MCF 10A (cell line): Measurements from ENCODE around the gene SND1. TPM values are rescaled to one million over a fixed set of nuclear protein-coding genes. Genes with fewer than 3 reads are reported as not detected.

Experiments used
- BruUV-seq: library from RNA; stranded (reverse); fragments of 400-500 nt; replicated peaks from 2 replicates; lab custom pipeline; 2021; lab: Mats Ljungman, UMichigan
- CTCF ChIA-PET: fragments of 300-600 bp; sonication (Branson Sonifier 250); formaldehyde crosslinking; extraction: SDS; loops from one replicate; lab custom pipeline; 2021; ENCODE audit warnings: antibody characterized with exemption, inconsistent platforms; lab: Yijun Ruan, JAX
- POLR2A ChIA-PET: fragments of 300-600, 350-650 bp; sonication (Branson Sonifier 250); formaldehyde crosslinking; extraction: SDS; loops from one replicate; lab custom pipeline; 2020; ENCODE audit warnings: antibody characterized with exemption, inconsistent platforms; lab: Yijun Ruan, JAX
- DNase-seq: peaks from one replicate; pipeline ENCODE4 v3.0.0-alpha.2; 2018; ENCODE audit not compliant: unreplicated experiment
- H3K27ac Mint-ChIP-seq: one replicate; pipeline ENCODE4 v1.8.0; 2022; ENCODE audit warnings: mild to moderate bottlenecking, low read depth, mixed read lengths; ENCODE audit not compliant: unreplicated experiment
- H3K27me3 Mint-ChIP-seq: one replicate; pipeline ENCODE4 v1.8.0; 2022; ENCODE audit warnings: mixed read lengths; ENCODE audit not compliant: insufficient read depth, unreplicated experiment
- H3K36me3 Mint-ChIP-seq: one replicate; pipeline ENCODE4 v1.8.0; 2022; ENCODE audit warnings: mild to moderate bottlenecking, moderate library complexity, mixed read lengths; ENCODE audit not compliant: insufficient read depth, unreplicated experiment
- H3K4me1 Mint-ChIP-seq: one replicate; pipeline ENCODE4 v1.8.0; 2022; ENCODE audit warnings: mixed read lengths; ENCODE audit not compliant: insufficient read depth, unreplicated experiment
- H3K4me3 Mint-ChIP-seq: one replicate; pipeline ENCODE4 v1.8.0; 2022; ENCODE audit warnings: mild to moderate bottlenecking, moderate library complexity, mixed read lengths; ENCODE audit not compliant: unreplicated experiment
- H3K9me3 Mint-ChIP-seq: one replicate; pipeline ENCODE4 v1.8.0; 2022; ENCODE audit warnings: mixed read lengths; ENCODE audit not compliant: unreplicated experiment
- intact Hi-C: fragments of 100-400 bp; cut with micrococcal nuclease; formaldehyde crosslinking; loops from 2 replicates; pipeline ENCODE4 v1.14.1; 2022
- total RNA-seq: library from RNA; stranded (reverse); gene quantifications from 2 replicates; pipeline ENCODE4 v1.2.3, GENCODE V29; 2022
- TF ChIP-seq, protein P1 (sequence below): fragments of 200-600 bp; IDR thresholded peaks from one replicate; pipeline ENCODE4 v1.8.0; 2022; ENCODE audit warnings: antibody characterized with exemption, mild to moderate bottlenecking; ENCODE audit not compliant: unreplicated experiment

SND1 gene
- total RNA-seq, 1 experiment from 2014 or later: 297 TPM

DNA sequence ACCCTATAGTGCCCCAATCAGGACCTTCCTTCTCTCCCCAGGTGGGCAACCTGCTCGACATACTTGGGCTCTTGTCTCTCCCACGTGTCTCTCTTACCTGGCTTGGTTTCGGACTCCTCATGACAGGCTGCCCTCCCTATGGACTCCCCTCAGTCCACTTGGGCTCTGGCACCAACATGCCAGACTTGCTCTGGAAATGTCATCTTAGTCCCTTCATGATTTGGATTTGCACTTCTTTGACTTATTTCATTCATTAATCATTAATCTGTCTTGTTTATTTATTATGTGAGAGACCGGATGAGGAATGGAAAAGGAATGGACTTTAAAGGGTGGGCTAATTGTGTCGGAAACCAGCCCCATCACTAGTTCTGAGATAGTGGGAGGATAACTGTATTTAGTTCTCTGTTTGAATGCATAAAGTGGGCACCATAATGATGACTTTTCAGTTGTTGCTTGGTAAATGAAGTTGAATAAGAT is 108.0 kb downstream of the SND1 start:
- no peak overlapping the region for H3K27ac Mint-ChIP-seq
- no TSS peak for BruUV-seq
- H3K4me1 Mint-ChIP-seq: no peaks in the 10 kb centered on the region
- no peaks in the 10 kb centered on the region for H3K27me3 Mint-ChIP-seq
- POLR2A ChIA-PET: no interaction called here
- CTCF ChIA-PET: interaction anchor here (1.4 kb wide), 1 partner anchor 52 kb away, joined by 6 read pairs; no protein-coding TSS in a partner anchor
- intact Hi-C loops: no loop called here
- peaks cover 19% of the 10 kb centered on the region for H3K36me3 Mint-ChIP-seq
- TF ChIP-seq, protein P1, sequence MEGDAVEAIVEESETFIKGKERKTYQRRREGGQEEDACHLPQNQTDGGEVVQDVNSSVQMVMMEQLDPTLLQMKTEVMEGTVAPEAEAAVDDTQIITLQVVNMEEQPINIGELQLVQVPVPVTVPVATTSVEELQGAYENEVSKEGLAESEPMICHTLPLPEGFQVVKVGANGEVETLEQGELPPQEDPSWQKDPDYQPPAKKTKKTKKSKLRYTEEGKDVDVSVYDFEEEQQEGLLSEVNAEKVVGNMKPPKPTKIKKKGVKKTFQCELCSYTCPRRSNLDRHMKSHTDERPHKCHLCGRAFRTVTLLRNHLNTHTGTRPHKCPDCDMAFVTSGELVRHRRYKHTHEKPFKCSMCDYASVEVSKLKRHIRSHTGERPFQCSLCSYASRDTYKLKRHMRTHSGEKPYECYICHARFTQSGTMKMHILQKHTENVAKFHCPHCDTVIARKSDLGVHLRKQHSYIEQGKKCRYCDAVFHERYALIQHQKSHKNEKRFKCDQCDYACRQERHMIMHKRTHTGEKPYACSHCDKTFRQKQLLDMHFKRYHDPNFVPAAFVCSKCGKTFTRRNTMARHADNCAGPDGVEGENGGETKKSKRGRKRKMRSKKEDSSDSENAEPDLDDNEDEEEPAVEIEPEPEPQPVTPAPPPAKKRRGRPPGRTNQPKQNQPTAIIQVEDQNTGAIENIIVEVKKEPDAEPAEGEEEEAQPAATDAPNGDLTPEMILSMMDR: no peak
- no peaks in the 10 kb centered on the region for H3K9me3 Mint-ChIP-seq
- no peak for DNase-seq
- H3K4me3 Mint-ChIP-seq: no peak overlapping the region

DNA sequence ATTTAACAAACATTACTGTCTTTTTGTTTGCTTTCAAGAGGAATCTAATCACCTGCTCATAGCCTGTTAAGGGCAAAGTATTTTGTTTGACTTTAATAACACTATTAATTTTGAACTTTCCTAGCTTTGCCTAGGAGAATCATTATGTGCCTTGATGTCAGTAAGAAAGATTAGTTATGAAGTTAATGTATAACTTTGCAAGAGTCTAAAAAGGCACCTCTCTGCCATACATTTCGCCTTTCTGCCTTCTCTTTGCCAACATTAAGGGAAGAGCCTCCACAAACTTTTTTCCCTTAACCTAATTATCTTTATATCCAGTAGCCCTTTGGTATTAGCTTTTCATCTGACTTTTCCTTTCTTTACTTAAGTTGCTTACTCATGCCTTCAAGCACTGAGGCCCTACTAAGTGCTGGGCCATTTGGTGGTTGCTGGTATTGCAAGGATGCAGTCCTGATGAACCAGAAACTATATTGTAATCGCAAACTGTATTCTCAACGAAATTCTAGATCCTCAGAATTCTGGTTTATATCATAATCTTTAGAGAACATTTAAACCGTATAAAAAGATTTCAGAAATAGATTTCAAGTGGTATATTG is 108.5 kb downstream of the SND1 start:
- intact Hi-C loops: no loop called here
- no peaks in the 10 kb centered on the region for H3K4me1 Mint-ChIP-seq
- no peak overlapping the region for H3K27ac Mint-ChIP-seq
- CTCF ChIA-PET: interaction anchor here (0.8 to 1.4 kb wide), 2 partner anchors 53 to 86 kb away, joined by 3 to 6 read pairs; no protein-coding TSS in a partner anchor
- POLR2A ChIA-PET: no interaction called here
- H3K27me3 Mint-ChIP-seq: no peaks in the 10 kb centered on the region
- H3K9me3 Mint-ChIP-seq: no peaks in the 10 kb centered on the region
- H3K4me3 Mint-ChIP-seq: no peak overlapping the region
- no TSS peak for BruUV-seq
- DNase-seq: no peak
- TF ChIP-seq, protein P1: no peak
- H3K36me3 Mint-ChIP-seq: peaks cover 23% of the 10 kb centered on the region

DNA sequence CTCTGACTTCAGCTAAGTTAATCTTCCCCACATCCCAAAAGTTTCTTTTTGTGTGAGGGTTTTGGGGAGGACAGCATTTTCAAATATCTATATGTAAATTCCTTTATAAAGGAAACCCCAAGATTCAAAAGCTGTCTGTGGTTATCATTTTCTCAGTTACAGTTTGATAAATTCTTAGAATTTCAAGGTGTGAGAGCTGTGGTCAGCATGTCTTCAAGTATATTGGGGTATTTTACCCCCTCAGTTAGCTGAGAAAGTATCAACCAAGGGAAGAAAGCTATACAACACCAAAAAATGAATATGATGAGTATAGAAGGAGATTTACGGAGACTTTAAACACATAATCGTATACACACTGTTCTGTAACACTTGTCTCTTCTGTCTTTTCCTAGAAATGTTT is 109.2 kb downstream of the SND1 start:
- DNase-seq: no peak
- no peaks in the 10 kb centered on the region for H3K9me3 Mint-ChIP-seq
- H3K4me3 Mint-ChIP-seq: no peak overlapping the region
- intact Hi-C loops: no loop called here
- no peak overlapping the region for H3K27ac Mint-ChIP-seq
- no peaks in the 10 kb centered on the region for H3K27me3 Mint-ChIP-seq
- BruUV-seq: no TSS peak
- peaks cover 26% of the 10 kb centered on the region for H3K36me3 Mint-ChIP-seq
- POLR2A ChIA-PET: no interaction called here
- CTCF ChIA-PET: interaction anchor here (0.8 kb wide), 1 partner anchor 87 kb away, joined by 3 read pairs; no protein-coding TSS in a partner anchor
- TF ChIP-seq, protein P1: no peak
- H3K4me1 Mint-ChIP-seq: no peaks in the 10 kb centered on the region

DNA sequence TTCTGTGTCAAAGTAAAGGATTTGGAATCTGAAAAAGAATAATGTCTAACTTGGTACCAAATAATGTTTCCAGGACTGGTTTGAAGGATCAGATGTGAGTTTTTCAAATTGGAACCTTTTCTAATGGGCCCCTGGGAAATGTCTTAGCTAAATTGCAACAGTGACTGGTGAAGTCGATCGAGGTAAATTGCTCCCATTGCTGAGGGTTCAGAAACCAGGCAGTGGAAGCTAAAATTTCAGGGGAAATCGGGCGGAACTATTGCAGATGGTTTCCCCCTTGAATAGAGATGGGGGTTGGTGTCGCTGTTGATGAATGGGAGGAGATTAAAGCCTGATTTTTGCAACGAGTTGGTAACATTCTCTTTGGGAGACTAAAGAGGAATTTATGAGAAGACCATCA is 112.7 kb downstream of the SND1 start:
- DNase-seq: no peak
- ChIA-PET CTCF (interaction anchor here (1.1 kb wide), 1 partner anchor 34 kb away, joined by 4 read pairs; no protein-coding TSS in a partner anchor), POLR2A (no interaction called here)
- Mint-ChIP-seq H3K36me3 (peaks cover 35% of the 10 kb centered on the region), H3K4me3 (no peak overlapping the region), H3K27ac (no peak overlapping the region), H3K9me3 (no peaks in the 10 kb centered on the region), H3K27me3 (no peaks in the 10 kb centered on the region), H3K4me1 (peaks cover 18% of the 10 kb centered on the region)
- intact Hi-C loops: no loop called here
- TF ChIP-seq, protein P1: no peak
- BruUV-seq: no TSS peak
